ENCODE results near the gene OSBPL10. TPM values are rescaled to one million over a fixed set of nuclear protein-coding genes. Genes with fewer than 3 reads are reported as not detected.

Gene OSBPL10
- total RNA-seq, 4 donors from 2014 or later, result 7.9 to 25.5 (median 11.8) TPM

DNA sequence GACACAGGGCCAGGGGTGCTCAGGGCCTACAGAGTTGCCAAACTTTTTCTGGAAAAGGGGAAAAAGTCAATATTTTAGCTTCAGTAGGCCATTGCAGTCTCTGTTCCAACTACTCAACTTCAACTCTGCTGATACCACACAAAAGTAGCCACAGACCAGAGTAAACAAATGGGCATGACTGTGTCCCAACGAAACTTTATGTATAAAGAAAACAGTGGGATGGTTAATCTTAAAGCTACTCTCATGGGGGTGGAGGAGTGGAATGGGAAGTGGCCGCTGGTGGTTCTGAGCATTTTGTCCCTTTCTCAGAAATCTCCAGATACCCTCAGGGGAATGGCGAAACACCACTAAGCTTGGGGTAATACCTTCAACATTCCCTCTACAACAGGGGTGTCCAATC lies 69.9 kb downstream of the OSBPL10 start:
- TF ChIP-seq POLR2A (IDR thresholded peaks at IDR 0.05) (no peak), EP300 (IDR thresholded peaks at IDR 0.05) (no peak)
- Histone ChIP-seq H3K4me1 (no peaks in the 10 kb centered on the region), H3K9me3 (no peaks in the 10 kb centered on the region), H3K4me3 (no peak overlapping the region), H3K36me3 (no peaks in the 10 kb centered on the region), H3K27me3 (no peaks in the 10 kb centered on the region), H3K27ac (no peak overlapping the region)
- WGBS, 2 donors (ENCODE audit: low coverage in 1 of 2), result 100% methylated on average over 2 of the region's 3 CpGs; no CpG with 5 or more reads in 1 of the 2 donors
- ATAC-seq, result no peak

DNA sequence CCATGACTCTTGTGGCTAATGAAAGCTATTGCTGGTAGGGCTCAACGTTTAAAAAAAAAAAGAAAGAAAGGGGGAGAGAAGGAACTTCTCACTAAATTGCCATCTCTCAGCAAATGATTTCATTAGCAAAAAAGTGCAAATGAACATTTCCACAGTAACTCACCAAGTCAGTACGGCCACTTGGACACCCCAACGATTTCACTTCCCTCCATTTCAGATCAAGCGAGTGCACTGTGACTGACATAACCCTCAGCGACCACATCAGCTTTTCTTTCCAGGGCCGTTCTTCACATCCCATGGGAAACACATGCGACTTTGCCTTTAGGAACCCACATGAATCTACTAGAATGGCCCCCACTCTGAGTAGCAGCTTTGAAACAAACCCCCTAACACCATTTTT lies 71.6 kb downstream of the OSBPL10 start:
- no peak for ATAC-seq

DNA sequence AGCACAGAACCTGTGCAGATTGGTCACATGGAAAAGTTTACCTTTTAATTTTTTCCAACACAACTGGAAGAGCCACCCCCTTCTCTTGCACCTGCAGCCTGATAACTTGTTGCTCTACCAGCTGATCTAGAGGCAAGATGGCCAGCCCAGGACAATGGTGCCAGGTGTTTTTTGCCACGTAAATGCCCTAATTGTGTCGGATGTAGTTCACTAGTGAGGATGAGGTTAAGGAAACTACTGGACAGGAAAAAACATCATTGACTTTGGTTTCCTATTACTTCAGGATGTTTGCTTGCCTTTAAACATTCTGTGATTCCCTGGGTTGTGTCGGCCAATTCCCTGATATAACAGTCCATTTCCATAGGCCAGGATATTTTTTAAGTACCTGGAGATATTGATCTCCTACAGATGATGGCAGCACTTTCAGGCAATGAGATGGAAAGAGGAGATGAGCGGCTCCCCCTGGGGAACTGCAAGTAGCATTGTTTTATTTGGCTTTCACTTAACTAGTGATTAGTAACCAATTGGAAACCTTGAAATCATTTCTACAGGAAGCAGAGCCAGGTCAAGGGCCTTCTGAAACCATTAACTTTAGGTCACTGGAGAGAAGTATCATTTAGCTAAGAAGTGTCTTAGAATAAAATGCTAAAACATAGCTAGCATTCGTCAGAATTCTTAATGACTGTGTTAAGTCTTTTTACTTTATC lies 72.5 kb downstream of the OSBPL10 start:
- no peak for ATAC-seq
- H3K27ac ChIP-seq, result no peak overlapping the region
- no peak for TF ChIP-seq EP300 (IDR thresholded peaks at IDR 0.05)
- TF ChIP-seq POLR2AphosphoS5 (IDR thresholded peaks at IDR 0.05), result no peak
- TF ChIP-seq, protein P1, sequence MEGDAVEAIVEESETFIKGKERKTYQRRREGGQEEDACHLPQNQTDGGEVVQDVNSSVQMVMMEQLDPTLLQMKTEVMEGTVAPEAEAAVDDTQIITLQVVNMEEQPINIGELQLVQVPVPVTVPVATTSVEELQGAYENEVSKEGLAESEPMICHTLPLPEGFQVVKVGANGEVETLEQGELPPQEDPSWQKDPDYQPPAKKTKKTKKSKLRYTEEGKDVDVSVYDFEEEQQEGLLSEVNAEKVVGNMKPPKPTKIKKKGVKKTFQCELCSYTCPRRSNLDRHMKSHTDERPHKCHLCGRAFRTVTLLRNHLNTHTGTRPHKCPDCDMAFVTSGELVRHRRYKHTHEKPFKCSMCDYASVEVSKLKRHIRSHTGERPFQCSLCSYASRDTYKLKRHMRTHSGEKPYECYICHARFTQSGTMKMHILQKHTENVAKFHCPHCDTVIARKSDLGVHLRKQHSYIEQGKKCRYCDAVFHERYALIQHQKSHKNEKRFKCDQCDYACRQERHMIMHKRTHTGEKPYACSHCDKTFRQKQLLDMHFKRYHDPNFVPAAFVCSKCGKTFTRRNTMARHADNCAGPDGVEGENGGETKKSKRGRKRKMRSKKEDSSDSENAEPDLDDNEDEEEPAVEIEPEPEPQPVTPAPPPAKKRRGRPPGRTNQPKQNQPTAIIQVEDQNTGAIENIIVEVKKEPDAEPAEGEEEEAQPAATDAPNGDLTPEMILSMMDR (IDR thresholded peaks at IDR 0.05), result no peak
- WGBS, 2 donors (ENCODE audit: low coverage in 1 of 2), result 62 to 69% methylated on average over 5 of the region's 5 CpGs
- no peaks in the 10 kb centered on the region for H3K27me3 ChIP-seq
- no peak overlapping the region for H3K4me3 ChIP-seq
- no peaks in the 10 kb centered on the region for H3K4me1 ChIP-seq
- no peaks in the 10 kb centered on the region for H3K9me3 ChIP-seq
- H3K36me3 ChIP-seq, result no peaks in the 10 kb centered on the region

More for the DNA sequence above, 71.6 kb downstream of the OSBPL10 start:
- Histone ChIP-seq H3K27me3 (no peaks in the 10 kb centered on the region), H3K4me3 (no peak overlapping the region), H3K36me3 (no peaks in the 10 kb centered on the region), H3K27ac (no peak overlapping the region), H3K9me3 (no peaks in the 10 kb centered on the region), H3K4me1 (no peaks in the 10 kb centered on the region)
- TF ChIP-seq, protein P1 (IDR thresholded peaks at IDR 0.05), result no peak
- TF ChIP-seq POLR2A (IDR thresholded peaks at IDR 0.05) (no peak), POLR2AphosphoS5 (IDR thresholded peaks at IDR 0.05) (no peak), EP300 (IDR thresholded peaks at IDR 0.05) (no peak)
- 90 to 98% methylated on average over 7 of the region's 7 CpGs for WGBS, 2 donors (ENCODE audit: low coverage in 1 of 2)

DNA sequence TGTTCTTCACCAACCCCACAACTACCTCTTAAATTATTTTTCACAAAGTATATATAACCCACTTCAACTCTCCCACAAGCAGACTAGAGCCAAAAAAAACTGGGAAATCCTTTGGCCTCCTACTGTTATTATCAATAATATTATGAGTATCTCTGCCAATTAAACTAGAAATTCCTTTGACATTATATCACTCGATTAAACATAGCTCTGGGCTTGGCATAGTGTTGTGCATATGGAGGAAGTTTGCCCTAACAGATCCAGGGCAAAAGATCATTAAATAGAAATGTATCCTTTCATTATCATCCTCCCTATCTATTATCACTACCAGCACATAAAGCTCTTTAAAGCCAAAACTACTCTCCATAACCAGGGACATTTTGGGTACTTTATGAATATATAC lies 74.9 kb downstream of the OSBPL10 start:
- Histone ChIP-seq H3K9me3 (no peaks in the 10 kb centered on the region), H3K36me3 (no peaks in the 10 kb centered on the region)
- WGBS, 2 donors (ENCODE audit: low coverage in 1 of 2), result 73% methylated on average over 1 of the region's 1 CpG; no CpG with 5 or more reads in 1 of the 2 donors

DNA sequence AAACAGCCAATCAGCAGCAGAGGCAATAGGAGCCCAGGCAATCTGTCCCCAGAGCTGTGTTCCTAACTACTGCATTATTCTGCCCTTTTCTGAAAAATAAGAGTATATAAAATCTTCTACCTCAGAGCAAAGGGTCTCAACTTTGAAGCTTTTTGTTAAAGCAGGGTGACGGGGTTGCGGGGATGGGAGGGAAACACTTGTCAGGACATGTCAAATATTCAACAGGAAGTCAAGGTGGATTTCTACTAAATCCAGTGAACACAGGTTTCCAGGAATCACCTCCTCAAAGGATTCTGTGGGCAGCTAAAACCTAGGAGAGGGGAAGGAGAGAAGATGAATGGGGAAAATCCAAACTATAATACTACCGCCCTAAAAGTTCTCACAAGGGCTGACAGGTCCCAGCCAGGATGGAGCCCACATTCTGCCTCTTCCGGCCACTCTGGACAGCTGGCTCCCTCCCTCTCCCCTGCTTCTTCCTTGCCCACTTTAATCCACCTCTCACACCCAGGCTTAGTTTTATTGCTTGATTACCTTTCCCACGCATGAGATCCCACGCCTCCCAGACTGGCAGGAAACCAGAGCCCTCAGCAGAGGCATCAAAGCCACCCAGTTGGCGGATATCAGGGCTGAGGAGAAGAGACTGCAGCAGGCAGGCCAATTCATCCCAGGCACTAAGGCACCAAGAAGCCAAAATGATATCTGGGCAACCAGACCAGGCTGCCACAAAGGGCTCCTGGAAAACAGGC lies 77.2 kb downstream of the OSBPL10 start:
- 96% methylated on average over 7 of the region's 7 CpGs; no CpG with 5 or more reads in 1 of the 2 donors for WGBS, 2 donors (ENCODE audit: low coverage in 1 of 2)
- Histone ChIP-seq H3K9me3 (no peaks in the 10 kb centered on the region), H3K36me3 (no peaks in the 10 kb centered on the region), H3K4me3 (no peak overlapping the region), H3K4me1 (no peaks in the 10 kb centered on the region), H3K27ac (no peak overlapping the region), H3K27me3 (no peaks in the 10 kb centered on the region)
- no peak for ATAC-seq
- TF ChIP-seq, protein P1 (IDR thresholded peaks at IDR 0.05), result no peak
- TF ChIP-seq POLR2A (IDR thresholded peaks at IDR 0.05) (no peak), EP300 (IDR thresholded peaks at IDR 0.05) (no peak), POLR2AphosphoS5 (IDR thresholded peaks at IDR 0.05) (no peak)

More for the DNA sequence above, 74.9 kb downstream of the OSBPL10 start:
- no peak for ATAC-seq
- Histone ChIP-seq H3K27me3 (no peaks in the 10 kb centered on the region), H3K4me1 (no peaks in the 10 kb centered on the region), H3K4me3 (no peak overlapping the region), H3K27ac (no peak overlapping the region)
- TF ChIP-seq EP300 (IDR thresholded peaks at IDR 0.05), result no peak
- TF ChIP-seq, protein P1 (IDR thresholded peaks at IDR 0.05), result no peak
- TF ChIP-seq POLR2A (IDR thresholded peaks at IDR 0.05), result no peak
- TF ChIP-seq POLR2AphosphoS5 (IDR thresholded peaks at IDR 0.05), result no peak
